Body of pancreas (tissue), 4 donors: ENCODE measurements around the gene ZCCHC10. TPM values are rescaled to one million over a fixed set of nuclear protein-coding genes. Genes with fewer than 3 reads are reported as not detected.
"Not testable (repeated sequence)": the region's sequence is repeated elsewhere in the genome, so short reads cannot be mapped to it uniquely, and the experiment has no call there.

Source experiments
- ATAC-seq: fragments of 150-250 bp; one replicate; pipeline ENCODE4 v1.9.1; 2016
- DNase-seq, 4 donors: peaks; one replicate each; pipeline ENCODE4 v3.0.0-alpha.2; 2019
- H3K27ac ChIP-seq, 4 donors: fragments of 200-600 bp; sonication (generic); 1 replicate in 3 of 4; 2 replicates in 1 of 4; pipeline versions ENCODE4 v1.5.1 to v1.6.1; 2016 to 2019; ENCODE audit warnings: mild to moderate bottlenecking in 1 of 4, mixed read lengths in 1 of 4, moderate library complexity in 1 of 4
- H3K27me3 ChIP-seq, 2 donors: fragments of 200-600 bp; sonication (generic); one replicate each; pipeline ENCODE4 v1.6.0; 2016; ENCODE audit warnings: mild to moderate bottlenecking in 1 of 2
- H3K36me3 ChIP-seq, 2 donors: fragments of 200-600 bp; sonication (generic); replicated peaks in 1 of 2; 2 replicates each; pipeline ENCODE4 v1.5.1; 2016; ENCODE audit warnings: low read depth in 2 of 2; ENCODE audit not compliant: insufficient read depth in 1 of 2
- H3K4me1 ChIP-seq: fragments of 200-600 bp; sonication (generic); one replicate; pipeline ENCODE4 v1.6.0; 2016
- H3K4me3 ChIP-seq, 2 donors: fragments of 200-600 bp; sonication (generic); 1 replicate in 1 of 2; 2 replicates in 1 of 2; pipeline ENCODE4 v1.5.1; 2016 to 2019
- H3K9me3 ChIP-seq, 3 donors: fragments of 200-600 bp; sonication (generic); 1 replicate in 2 of 3; 2 replicates in 1 of 3; pipeline ENCODE4 v1.5.1; 2016
- POLR2A ChIP-seq, 3 donors: fragments of 450-650 bp; IDR thresholded peaks; one replicate each; pipeline ENCODE4 v1.6.1; 2016; ENCODE audit warnings: antibody characterized with exemption in 3 of 3, mild to moderate bottlenecking in 2 of 3
- WGBS, 2 donors: methylation state at CpG; one replicate each; pipeline ENCODE4 v1.1.5; 2017; 5-methylcytosine and 5-hydroxymethylcytosine counted together
- intact Hi-C: fragments of 100-400 bp; cut with DNase I; formaldehyde crosslinking; loops from one replicate; pipeline ENCODE4 v1.15.1; 2023
- total RNA-seq, 2 donors: library from RNA; depleted of rRNA; stranded (reverse); fragments of >200 nt; gene quantifications; one replicate each; pipeline ENCODE4 v1.1.0, GENCODE V29; 2016
- TF ChIP-seq, protein P1 (sequence below), 7 experiments: fragments of 450-650 bp in 4 of 7; fragments of 200-600 bp in 3 of 7; sonication (generic) in 3 of 7; IDR thresholded peaks; one replicate each; pipeline ENCODE4 v1.5.1; 2016 to 2019; ENCODE audit warnings: antibody characterized with exemption in 7 of 7

Gene ZCCHC10
- total RNA-seq, 2 donors from 2014 or later = 4.9 to 21.4 TPM

DNA sequence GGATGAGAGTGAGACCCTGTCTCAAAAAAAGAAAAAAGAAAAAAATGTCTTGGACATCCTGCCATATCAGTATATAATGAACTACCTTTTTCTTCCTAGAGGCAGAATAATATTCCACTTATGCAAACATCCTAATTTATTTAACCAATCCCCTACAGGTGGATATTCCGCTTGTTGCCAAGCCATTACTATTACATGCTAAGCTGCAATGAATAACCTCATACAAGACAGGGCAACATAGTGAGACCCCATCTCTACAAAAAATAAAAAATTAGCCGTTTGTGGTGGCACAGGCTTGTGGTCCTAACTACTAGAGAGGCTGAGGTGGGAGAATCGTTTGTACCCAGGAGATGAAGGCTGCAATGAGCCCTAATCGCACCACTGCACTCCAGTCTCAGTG, 61.2 kb downstream of the ZCCHC10 start:
- no peak for DNase-seq
- intact Hi-C loops = no loop called here
- H3K4me1 ChIP-seq = peaks cover 23% of the 10 kb centered on the region
- H3K4me3 ChIP-seq = no peak overlapping the region
- no peaks in the 10 kb centered on the region for H3K36me3 ChIP-seq
- no peak overlapping the region for H3K27ac ChIP-seq
- H3K9me3 ChIP-seq = no peaks in the 10 kb centered on the region
- no peak for TF ChIP-seq POLR2A (IDR thresholded peaks at IDR 0.05)
- TF ChIP-seq, protein P1, sequence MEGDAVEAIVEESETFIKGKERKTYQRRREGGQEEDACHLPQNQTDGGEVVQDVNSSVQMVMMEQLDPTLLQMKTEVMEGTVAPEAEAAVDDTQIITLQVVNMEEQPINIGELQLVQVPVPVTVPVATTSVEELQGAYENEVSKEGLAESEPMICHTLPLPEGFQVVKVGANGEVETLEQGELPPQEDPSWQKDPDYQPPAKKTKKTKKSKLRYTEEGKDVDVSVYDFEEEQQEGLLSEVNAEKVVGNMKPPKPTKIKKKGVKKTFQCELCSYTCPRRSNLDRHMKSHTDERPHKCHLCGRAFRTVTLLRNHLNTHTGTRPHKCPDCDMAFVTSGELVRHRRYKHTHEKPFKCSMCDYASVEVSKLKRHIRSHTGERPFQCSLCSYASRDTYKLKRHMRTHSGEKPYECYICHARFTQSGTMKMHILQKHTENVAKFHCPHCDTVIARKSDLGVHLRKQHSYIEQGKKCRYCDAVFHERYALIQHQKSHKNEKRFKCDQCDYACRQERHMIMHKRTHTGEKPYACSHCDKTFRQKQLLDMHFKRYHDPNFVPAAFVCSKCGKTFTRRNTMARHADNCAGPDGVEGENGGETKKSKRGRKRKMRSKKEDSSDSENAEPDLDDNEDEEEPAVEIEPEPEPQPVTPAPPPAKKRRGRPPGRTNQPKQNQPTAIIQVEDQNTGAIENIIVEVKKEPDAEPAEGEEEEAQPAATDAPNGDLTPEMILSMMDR (IDR thresholded peaks at IDR 0.05) = no peak
- no peak for ATAC-seq
- 87 to 92% methylated on average over 4 of the region's 4 CpGs for WGBS, 2 donors
- H3K27me3 ChIP-seq = no peaks in the 10 kb centered on the region

DNA sequence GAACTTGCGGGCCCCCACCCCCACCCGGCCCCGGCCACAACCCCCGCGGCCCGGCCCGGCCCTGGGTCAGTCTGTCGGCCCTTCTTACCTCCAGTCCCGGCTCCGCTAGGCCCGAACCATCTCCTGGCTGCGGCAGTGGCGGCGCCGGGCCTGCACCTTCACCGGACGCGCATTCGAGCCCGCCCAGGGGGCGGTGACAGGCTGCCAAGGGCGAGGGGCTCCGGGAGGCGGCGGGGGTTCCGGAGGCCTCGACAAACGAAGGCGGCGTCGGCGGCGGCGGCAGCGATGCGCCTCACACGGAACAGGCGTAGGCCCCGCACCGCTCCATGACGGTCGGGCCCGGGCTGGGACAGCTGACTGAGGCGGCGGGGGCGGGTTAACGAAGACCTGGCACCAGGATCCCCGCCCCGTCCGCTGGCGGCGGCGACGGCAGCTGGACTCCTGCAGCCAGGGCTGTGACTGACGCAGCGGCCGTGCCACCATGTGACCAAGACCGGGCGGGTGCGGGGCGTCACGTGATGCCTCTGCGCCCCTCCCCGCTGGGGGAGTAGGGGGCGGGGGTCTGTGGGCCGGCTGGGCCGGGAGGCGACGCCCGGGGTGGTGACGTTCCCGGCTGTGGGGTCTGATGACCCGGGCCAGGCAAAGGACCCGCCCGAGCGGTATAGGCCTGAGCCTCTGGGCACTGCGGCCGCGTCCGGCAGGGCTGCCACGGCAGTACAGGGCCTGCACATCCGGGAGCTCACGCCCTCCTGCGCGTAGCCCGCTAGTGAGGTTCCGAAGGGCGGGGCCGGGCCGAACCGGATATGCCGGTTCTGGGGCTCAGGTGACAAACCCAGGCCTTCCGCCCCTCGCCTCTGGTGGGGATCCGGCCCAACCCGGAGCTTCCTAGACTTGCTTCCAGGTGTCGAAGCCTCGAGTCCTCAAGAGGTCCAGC, 62.9 kb downstream of the ZCCHC10 start, which contains the start of gene AFF4:
Gene AFF4, minus strand, starts transcription at position 464 of the 934 bp plus-strand sequence. CDS start 26,445 bp downstream, outside the sequence.
- peaks cover 38% of the 10 kb centered on the region for H3K4me1 ChIP-seq
- intact Hi-C loops = no loop called here
- peak; percentile 98 to 99 (median 98) for TF ChIP-seq POLR2A (IDR thresholded peaks at IDR 0.05)
- TF ChIP-seq, protein P1 (IDR thresholded peaks at IDR 0.05) = peak in 2 of 7 experiments; percentile 1 to 11

DNA sequence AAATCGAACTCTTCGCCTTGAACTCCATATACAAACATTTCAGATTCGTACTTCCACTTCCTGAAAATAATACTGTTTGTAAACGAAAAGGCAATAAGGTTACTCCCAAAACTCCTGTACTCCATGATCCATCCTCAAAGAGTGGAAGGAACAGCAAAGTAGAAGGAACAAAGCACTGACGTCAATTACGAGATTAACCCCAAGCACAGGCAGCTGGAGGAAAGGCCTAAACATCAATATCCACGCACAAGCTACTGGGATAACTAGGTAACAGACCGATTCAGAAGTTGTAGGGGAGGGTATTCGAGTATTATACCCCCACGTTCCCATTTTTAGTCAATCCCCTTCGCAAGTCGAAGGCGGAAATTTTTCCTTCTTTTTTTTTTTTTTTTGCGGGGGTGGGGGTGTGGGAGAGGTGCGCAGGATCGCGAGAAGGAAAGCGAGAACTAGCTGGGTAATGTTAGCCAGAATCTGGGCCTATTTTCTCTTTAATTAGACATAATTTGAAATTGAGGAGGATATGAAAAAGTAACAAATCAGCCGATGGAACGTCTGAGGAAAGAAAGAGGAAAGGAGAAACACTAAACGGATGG, 63.8 kb downstream of the ZCCHC10 start:
- Histone ChIP-seq H3K4me1 (peaks cover 39% of the 10 kb centered on the region), H3K27me3 (no peaks in the 10 kb centered on the region), H3K9me3 (no peaks in the 10 kb centered on the region), H3K27ac (peak overlapping the region; percentile 98 to 100 (median 100)), H3K36me3 (no peaks in the 10 kb centered on the region), H3K4me3 (peak overlapping the region; percentile 88 to 94)
- TF ChIP-seq, protein P1 (IDR thresholded peaks at IDR 0.05) = peak in 3 of 7 experiments; percentile 1 to 3 (median 2)
- TF ChIP-seq POLR2A (IDR thresholded peaks at IDR 0.05) = peak in 2 of 3 donors; percentile 58 to 67
- WGBS, 2 donors = 0 to 1% methylated on average over 21 of the region's 21 CpGs
- DNase-seq (peak; percentile 34 to 62 (median 48)), ATAC-seq (peak; percentile 46)
- intact Hi-C loops = no loop called here

More for the DNA sequence above, 62.9 kb downstream of the ZCCHC10 start, which contains the start of gene AFF4:
- 0 to 1% methylated on average over 15 to 78 of the region's 98 CpGs for WGBS, 2 donors
- Histone ChIP-seq H3K4me3 (peak within 1 kb of the TSS; percentile 88 to 94), H3K27me3 (no peaks in the 10 kb centered on the region), H3K9me3 (no peaks in the 10 kb centered on the region), H3K27ac (peak within 1 kb of the TSS; percentile 98 to 100 (median 100)), H3K36me3 (no peaks in the 10 kb centered on the region)
- peak; percentile 97 to 98 (median 98) for DNase-seq
- peak; percentile 92 for ATAC-seq

DNA sequence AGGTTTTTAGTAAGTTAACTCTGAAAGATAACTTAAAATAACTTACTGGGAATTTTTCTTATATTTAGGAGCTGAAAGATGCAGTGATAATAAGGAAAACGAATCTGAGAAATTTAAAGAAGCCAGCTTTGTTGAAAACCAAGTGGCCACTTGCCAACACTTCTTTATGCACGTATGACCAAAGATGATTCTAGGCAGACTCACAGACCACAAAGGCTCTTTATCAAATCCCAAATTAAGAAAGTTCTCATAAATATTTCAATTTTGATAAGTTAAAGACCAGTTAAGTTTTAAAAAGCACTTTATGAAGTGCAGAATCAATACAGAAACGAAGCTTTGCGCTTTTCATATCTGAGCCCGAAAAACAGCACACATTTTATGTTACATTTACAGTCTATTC, 64.5 kb downstream of the ZCCHC10 start:
- no peaks in the 10 kb centered on the region for H3K27me3 ChIP-seq
- intact Hi-C loops = no loop called here
- H3K27ac ChIP-seq = peak overlapping the region; percentile 98 to 100 (median 100)
- WGBS, 2 donors = 3 to 6% methylated on average over 5 of the region's 5 CpGs
- DNase-seq (peak in 2 of 4 donors; percentile 17 to 29), ATAC-seq (no peak)
- H3K9me3 ChIP-seq = no peaks in the 10 kb centered on the region
- peaks cover 39% of the 10 kb centered on the region for H3K4me1 ChIP-seq
- no peak for TF ChIP-seq POLR2A (IDR thresholded peaks at IDR 0.05)
- TF ChIP-seq, protein P1 (IDR thresholded peaks at IDR 0.05) = no peak
- H3K4me3 ChIP-seq = peak overlapping the region in 1 of 2 donors; percentile 94
- H3K36me3 ChIP-seq = no peaks in the 10 kb centered on the region

DNA sequence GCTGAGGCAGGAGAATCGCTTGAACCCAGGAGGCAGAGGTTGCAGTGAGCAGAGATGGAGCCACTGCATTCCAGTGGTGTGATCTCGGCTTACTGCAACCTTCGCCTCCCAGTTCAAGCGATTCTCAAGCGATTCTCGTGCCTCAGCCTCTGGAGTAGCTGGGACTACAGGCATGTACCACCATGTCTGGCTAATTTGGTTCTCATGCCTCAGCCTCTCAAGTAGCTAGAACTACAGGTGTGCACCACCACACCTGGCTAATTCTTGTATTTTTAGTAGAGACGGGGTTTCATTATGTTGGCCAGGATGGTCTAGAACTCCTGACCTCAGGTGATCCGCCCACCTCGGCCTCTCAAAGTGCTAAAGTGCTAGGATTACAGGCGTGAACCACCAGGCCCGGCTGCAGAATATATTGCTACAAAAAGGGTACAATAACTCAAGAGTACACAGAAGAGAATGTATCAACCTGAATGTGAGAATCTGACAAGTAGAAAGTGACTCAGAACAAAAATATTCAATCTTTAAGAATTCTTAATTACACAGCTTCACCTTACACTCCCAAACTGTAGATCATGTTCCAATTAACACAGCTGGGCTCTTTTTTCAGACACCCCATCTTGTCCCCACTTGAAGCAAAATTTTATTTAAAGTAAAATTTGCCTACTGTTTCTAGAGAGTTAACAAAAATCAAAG, 65.1 kb downstream of the ZCCHC10 start:
- ATAC-seq, H3K27me3 ChIP-seq, DNase-seq, intact Hi-C loops, H3K36me3 ChIP-seq, H3K4me3 ChIP-seq, H3K9me3 ChIP-seq: not testable (repeated sequence)
- Histone ChIP-seq H3K4me1 (peaks cover 39% of the 10 kb centered on the region), H3K27ac (peak overlapping the region in 1 of 4 donors; percentile 100)
- WGBS, 2 donors = 88 to 93% methylated on average over 11 of the region's 11 CpGs

DNA sequence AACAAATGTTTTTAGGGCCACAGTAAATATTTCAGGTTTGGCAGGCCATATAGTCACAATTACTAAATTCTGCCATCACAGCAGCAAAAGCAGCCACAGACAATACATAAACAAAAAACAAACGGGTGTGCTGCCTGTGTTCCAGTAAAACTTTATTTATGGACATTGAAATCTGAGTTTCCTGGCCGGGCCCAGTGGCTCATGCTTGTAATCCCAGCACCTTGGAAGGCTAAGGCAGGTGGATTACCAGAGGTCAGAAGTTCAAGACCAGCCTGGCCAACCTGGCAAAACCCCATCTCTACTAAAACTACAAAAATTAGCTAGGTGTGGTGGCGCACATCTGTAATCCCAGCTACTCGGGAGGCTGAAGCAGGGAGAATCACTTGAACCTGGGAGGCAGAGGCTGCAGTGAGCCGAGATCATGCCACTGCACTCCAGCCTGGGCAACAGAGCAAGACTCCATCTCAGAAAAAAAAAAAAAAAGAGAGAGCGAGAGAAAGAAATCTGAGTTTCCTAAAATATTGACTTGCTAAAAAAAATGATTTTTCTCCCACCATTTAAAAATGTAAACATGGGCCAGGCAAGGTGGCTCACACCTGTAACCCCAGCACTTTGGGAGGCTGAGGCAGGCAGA, 70.1 kb downstream of the ZCCHC10 start:
- intact Hi-C loops, H3K9me3 ChIP-seq, H3K27ac ChIP-seq, H3K27me3 ChIP-seq, H3K36me3 ChIP-seq, ATAC-seq, DNase-seq, H3K4me3 ChIP-seq: not testable (repeated sequence)
- peaks cover 46% of the 10 kb centered on the region for H3K4me1 ChIP-seq
- 76 to 86% methylated on average over 6 of the region's 6 CpGs for WGBS, 2 donors
